ENCODE data around the gene RALA.

RALA gene

DNA sequence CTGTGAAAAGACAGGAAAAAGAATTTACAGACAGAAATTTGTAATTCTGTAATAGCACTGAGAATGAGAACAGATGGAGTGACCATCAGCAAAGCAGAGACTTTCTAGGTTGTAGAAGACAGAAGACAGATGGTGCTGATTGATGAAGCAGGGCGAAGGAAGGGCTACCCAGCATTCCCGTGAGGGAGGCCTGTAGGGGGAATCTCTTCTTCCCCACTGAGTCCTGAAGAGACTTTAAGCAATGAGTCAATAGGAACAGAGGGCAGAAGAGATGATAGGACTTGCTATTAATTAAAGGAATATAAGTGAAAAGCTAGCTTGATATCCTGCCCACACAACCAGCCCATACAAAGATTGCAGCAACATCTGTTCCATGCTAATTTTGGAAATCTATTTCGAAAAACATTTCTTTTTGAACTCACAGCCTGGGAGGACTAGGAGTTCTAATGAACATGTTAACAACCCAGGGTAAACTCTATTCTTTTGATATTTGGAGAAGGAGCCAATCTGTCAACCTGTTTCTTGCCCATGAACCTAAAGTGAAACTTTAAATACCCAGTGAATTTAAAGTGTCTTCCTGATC is 44.1 kb downstream of the RALA start:
- TF ChIP-seq, protein P1, sequence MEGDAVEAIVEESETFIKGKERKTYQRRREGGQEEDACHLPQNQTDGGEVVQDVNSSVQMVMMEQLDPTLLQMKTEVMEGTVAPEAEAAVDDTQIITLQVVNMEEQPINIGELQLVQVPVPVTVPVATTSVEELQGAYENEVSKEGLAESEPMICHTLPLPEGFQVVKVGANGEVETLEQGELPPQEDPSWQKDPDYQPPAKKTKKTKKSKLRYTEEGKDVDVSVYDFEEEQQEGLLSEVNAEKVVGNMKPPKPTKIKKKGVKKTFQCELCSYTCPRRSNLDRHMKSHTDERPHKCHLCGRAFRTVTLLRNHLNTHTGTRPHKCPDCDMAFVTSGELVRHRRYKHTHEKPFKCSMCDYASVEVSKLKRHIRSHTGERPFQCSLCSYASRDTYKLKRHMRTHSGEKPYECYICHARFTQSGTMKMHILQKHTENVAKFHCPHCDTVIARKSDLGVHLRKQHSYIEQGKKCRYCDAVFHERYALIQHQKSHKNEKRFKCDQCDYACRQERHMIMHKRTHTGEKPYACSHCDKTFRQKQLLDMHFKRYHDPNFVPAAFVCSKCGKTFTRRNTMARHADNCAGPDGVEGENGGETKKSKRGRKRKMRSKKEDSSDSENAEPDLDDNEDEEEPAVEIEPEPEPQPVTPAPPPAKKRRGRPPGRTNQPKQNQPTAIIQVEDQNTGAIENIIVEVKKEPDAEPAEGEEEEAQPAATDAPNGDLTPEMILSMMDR (IDR thresholded peaks at IDR 0.05): no peak

DNA sequence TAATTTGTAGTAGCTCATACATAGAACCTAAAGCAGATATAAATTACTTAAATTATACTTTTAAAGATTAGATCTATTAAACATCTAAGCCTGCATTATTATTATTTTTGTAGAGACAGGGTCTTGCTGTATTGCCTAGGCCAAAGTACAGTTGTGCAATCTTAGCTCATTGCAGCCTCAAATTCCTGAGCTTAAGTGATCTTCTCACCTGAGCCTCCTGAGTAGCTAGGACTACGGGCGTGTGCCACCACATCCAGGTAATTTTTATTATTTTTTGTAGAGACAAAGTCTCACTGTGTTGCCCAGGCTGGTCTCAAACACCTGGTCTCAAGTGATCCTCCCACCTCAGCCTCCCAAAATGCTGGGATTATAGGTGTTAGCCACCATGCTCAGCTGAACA is 46.7 kb downstream of the RALA start:
- TF ChIP-seq, protein P1 (IDR thresholded peaks at IDR 0.05): no peak

DNA sequence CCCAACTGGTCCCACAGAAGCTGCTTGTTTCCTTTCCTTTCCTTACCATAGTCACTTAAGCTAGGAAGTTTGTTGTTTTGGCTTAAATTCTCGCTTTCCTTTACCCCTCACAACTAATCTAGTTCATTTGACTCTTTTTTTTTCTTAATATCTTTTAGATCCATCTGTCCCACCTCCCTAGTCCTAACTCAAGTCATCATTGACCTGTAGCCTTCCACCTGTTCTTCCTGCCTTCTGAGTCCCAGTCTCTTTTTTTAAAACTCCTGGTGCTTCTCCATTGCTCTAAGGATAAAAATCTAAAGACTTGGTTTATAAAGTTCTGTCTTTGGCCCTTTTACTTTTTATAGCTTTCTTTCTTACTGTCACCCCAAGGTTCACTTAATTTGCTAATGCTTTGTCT is 47.6 kb downstream of the RALA start:
- TF ChIP-seq, protein P1 (IDR thresholded peaks at IDR 0.05): no peak

DNA sequence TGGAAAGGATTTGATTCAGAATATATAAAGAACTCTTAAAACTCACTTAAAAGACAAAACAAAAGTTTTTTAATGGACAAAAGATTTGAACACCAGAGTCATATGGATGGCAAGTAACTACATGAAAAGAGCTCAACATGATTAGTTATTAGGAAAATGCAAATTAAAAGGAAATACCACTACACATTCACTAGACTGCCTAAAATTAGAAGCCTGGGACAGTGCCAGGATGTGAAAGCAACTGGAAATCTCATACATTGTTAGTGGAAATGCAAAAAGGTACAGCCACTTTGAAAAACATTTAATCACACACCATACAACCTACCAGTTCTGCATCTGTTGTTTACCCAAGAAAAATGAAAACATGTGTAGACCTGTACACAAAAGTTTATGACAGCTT is 48.8 kb downstream of the RALA start:
- TF ChIP-seq, protein P1 (IDR thresholded peaks at IDR 0.05): no peak

DNA sequence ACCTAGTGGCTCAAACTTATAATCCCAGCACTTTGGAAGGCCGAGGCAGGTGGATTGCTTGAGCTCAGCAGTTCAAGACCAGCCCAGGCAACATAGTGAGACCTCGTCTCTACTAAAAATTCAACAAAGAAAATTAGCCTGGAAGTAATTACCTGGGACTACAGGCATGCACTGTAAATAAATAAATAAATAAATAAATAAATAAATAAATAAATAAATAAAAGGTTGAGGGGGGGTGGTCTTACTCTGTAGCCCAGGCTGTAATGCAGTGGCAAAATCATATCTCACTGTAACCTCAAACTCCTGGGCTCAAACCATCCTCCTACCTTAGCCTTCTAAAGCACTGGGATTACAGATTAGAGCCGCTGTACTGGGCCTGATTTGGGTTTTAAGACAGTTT is 50.5 kb downstream of the RALA start:
- TF ChIP-seq, protein P1 (IDR thresholded peaks at IDR 0.05): no peak

DNA sequence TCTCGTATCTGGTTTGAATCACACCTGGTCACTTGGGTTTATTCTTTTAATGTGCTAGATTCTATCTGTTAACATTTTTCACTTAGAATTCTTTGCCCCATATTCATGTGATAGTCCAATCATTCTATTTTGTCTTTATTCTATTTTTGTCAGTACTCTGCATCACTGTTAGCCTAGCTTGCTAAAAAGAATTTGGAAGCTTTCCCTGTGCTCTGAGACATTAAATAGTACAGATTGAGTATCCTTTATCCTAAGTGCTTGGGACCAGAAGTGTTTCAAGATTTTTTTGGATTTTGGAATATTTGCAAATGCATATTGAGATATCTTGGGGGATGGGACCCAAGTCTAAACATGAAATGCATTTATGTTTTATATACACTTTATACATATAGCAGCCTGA is 51.0 kb downstream of the RALA start:
- TF ChIP-seq, protein P1 (IDR thresholded peaks at IDR 0.05): no peak

DNA sequence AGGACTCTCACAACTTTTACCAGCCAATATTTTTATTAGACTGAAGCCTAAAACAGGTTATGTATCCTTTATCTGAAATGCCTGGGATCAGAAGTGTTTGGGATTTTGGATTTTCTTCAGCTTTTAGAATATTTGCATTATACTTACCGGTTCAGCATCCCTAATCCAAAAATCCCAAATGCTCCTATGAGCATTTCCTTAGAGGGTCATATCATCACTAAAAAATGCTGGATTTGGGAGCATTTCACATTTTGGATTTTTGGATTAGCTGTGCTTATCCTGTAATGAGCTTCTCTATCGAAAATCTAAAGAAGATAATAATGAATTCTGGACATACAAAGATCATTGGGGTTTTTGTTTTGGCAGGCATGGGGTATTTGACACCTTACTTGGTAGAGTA is 53.0 kb downstream of the RALA start:
- TF ChIP-seq, protein P1 (IDR thresholded peaks at IDR 0.05): no peak

Data from LNCAP (cell line).